H1 (cell line): Measurements from ENCODE around the gene COA4. TPM values are rescaled to one million over a fixed set of nuclear protein-coding genes. Genes with fewer than 3 reads are reported as not detected.

Experiments used
- CTCF ChIA-PET: fragments of 300-600 bp; sonication (Branson Sonifier 250); formaldehyde crosslinking; loops from one replicate; lab custom pipeline; 2021; ENCODE audit not compliant: partially characterized antibody; lab: Charles Lee
- POLR2A ChIA-PET: fragments of 300-600 bp; sonication (Branson Sonifier 250); formaldehyde crosslinking; loops from one replicate; lab custom pipeline; 2021; ENCODE audit warnings: inconsistent platforms; ENCODE audit not compliant: partially characterized antibody; lab: Charles Lee
- DNase-seq, 2 experiments: peaks; one replicate each; pipeline versions ENCODE4 v3.0.0 to v3.0.0-alpha.2; 2010 to 2022; ENCODE audit warnings: low spot score in 2 of 2, low read depth in 1 of 2, mixed read lengths in 1 of 2
- FAIRE-seq: peaks from 2 replicates; lab custom pipeline; 2011; peaks lifted over from hg19 to GRCh38; lab: Jason Lieb, UNC
- H2AFZ ChIP-seq: 2 replicates; pipeline ENCODE4 v1.8.1; 2012; ENCODE audit warnings: low read length, inconsistent platforms
- H2AK5ac ChIP-seq: 2 replicates; pipeline ENCODE4 v1.6.1; 2013; ENCODE audit warnings: low read depth, low read length
- H2BK120ac ChIP-seq: replicated peaks from 2 replicates; pipeline ENCODE3; 2013; ENCODE audit warnings: low read depth, low read length, inconsistent platforms
- H2BK12ac ChIP-seq: 2 replicates; pipeline ENCODE4 v1.6.1; 2013; ENCODE audit warnings: low read depth, low read length
- H2BK15ac ChIP-seq: 2 replicates; pipeline ENCODE4 v1.6.1; 2013; ENCODE audit warnings: low read length
- H2BK20ac ChIP-seq: 2 replicates; pipeline ENCODE4 v1.6.1; 2013; ENCODE audit warnings: low read length
- H2BK5ac ChIP-seq: 2 replicates; pipeline ENCODE4 v1.6.1; 2013; ENCODE audit warnings: low read depth, low read length
- H3K14ac ChIP-seq: 2 replicates; pipeline ENCODE4 v1.6.1; 2013; ENCODE audit warnings: inconsistent platforms; ENCODE audit not compliant: insufficient read length
- H3K18ac ChIP-seq: 2 replicates; pipeline ENCODE4 v1.6.1; 2013; ENCODE audit warnings: low read length; ENCODE audit errors: extremely low read depth
- H3K23ac ChIP-seq: 2 replicates; pipeline ENCODE4 v1.6.1; 2013; ENCODE audit warnings: inconsistent platforms; ENCODE audit not compliant: insufficient read length
- H3K23me2 ChIP-seq: 2 replicates; pipeline ENCODE4 v1.6.1; 2013; ENCODE audit warnings: low read depth, low read length
- H3K27ac ChIP-seq: 2 replicates; pipeline ENCODE4 v1.6.1; 2011; ENCODE audit warnings: low read depth, low read length, inconsistent platforms
- H3K27me3 ChIP-seq, 4 experiments: replicated peaks in 1 of 4; 1 replicate in 1 of 4; 2 replicates in 3 of 4; pipeline versions ENCODE4 v1.6.1 to v1.8.1; 2011 to 2013; ENCODE audit warnings: low read length in 3 of 4, mild to moderate bottlenecking in 3 of 4, inconsistent platforms in 2 of 4, mixed read lengths in 2 of 4, moderate library complexity in 1 of 4; ENCODE audit not compliant: control insufficient read depth in 3 of 4, insufficient read depth in 3 of 4; ENCODE audit errors: extremely low read depth in 1 of 4
- H3K36me3 ChIP-seq, 4 experiments: 2 replicates each; pipeline versions ENCODE4 v1.6.1 to v1.8.1; 2011 to 2013; ENCODE audit warnings: mild to moderate bottlenecking in 4 of 4, low read length in 3 of 4, moderate library complexity in 2 of 4, control low read depth in 1 of 4, inconsistent platforms in 1 of 4; ENCODE audit not compliant: insufficient read depth in 4 of 4, control insufficient read depth in 2 of 4
- H3K4ac ChIP-seq: replicated peaks from 2 replicates; pipeline ENCODE3; 2013; ENCODE audit warnings: low read length, low read depth, mixed read lengths, inconsistent platforms; ENCODE audit not compliant: insufficient read length
- H3K4me1 ChIP-seq, 4 experiments: replicated peaks in 1 of 4; 1 replicate in 1 of 4; 2 replicates in 3 of 4; pipeline versions ENCODE4 v1.6.1 to v1.8.1; 2011 to 2013; ENCODE audit warnings: low read length in 3 of 4, inconsistent platforms in 2 of 4, mixed read lengths in 1 of 4; ENCODE audit not compliant: insufficient read depth in 4 of 4, control insufficient read depth in 3 of 4
- H3K4me2 ChIP-seq, 2 experiments: 2 replicates each; pipeline versions ENCODE4 v1.6.1 to v1.8.1; 2011 to 2013; ENCODE audit warnings: low read depth in 2 of 2, low read length in 2 of 2, control low read depth in 1 of 2, inconsistent platforms in 1 of 2, mild to moderate bottlenecking in 1 of 2; ENCODE audit not compliant: insufficient read depth in 1 of 2
- H3K4me3 ChIP-seq, 4 experiments: fragments of 200-600, 300-600 bp in 1 of 4; sonication (generic), shearing (Covaris generic), sonication (Bioruptor Twin) in 1 of 4; 2 replicates each; pipeline versions ENCODE4 v1.5.1 to v1.8.1; 2011 to 2016; ENCODE audit warnings: low read length in 4 of 4, low read depth in 3 of 4, control low read depth in 2 of 4, inconsistent platforms in 2 of 4, mild to moderate bottlenecking in 2 of 4, mixed read lengths in 1 of 4, moderate library complexity in 1 of 4; ENCODE audit not compliant: insufficient read depth in 2 of 4; ENCODE audit errors: extremely low read depth in 1 of 4
- H3K56ac ChIP-seq: replicated peaks from 2 replicates; pipeline ENCODE3; 2013; ENCODE audit warnings: low read depth, mild to moderate bottlenecking, mixed read lengths, low read length, inconsistent platforms; ENCODE audit not compliant: insufficient read length
- H3K79me1 ChIP-seq: 2 replicates; pipeline ENCODE4 v1.6.1; 2013; ENCODE audit warnings: low read depth, low read length, control low read depth
- H3K79me2 ChIP-seq, 2 experiments: 2 replicates each; pipeline versions ENCODE4 v1.6.1 to v1.8.1; 2012 to 2013; ENCODE audit warnings: low read length in 2 of 2, mild to moderate bottlenecking in 2 of 2, inconsistent platforms in 1 of 2; ENCODE audit not compliant: insufficient read depth in 2 of 2, control insufficient read depth in 1 of 2
- H3K9ac ChIP-seq, 4 experiments: replicated peaks in 1 of 4; 1 replicate in 1 of 4; 2 replicates in 3 of 4; pipeline versions ENCODE4 v1.6.1 to v1.8.1; 2011 to 2013; ENCODE audit warnings: low read depth in 3 of 4, low read length in 3 of 4, control low read depth in 2 of 4, mild to moderate bottlenecking in 2 of 4, moderate library complexity in 2 of 4, inconsistent platforms in 1 of 4; ENCODE audit errors: extremely low read depth in 1 of 4
- H3K9me3 ChIP-seq, 2 experiments: 2 replicates each; pipeline versions ENCODE4 v1.6.1 to v1.8.1; 2012 to 2013; ENCODE audit warnings: mild to moderate bottlenecking in 2 of 2, moderate library complexity in 2 of 2, control low read depth in 1 of 2, inconsistent platforms in 1 of 2, low read depth in 1 of 2, low read length in 1 of 2, mixed read lengths in 1 of 2; ENCODE audit not compliant: insufficient read depth in 2 of 2
- H4K20me1 ChIP-seq, 2 experiments: replicated peaks in 1 of 2; 2 replicates each; pipeline versions ENCODE3 to v1.8.1; 2011 to 2013; ENCODE audit warnings: inconsistent platforms in 2 of 2, low read length in 2 of 2, mild to moderate bottlenecking in 1 of 2; ENCODE audit not compliant: insufficient read depth in 2 of 2, control insufficient read depth in 1 of 2
- H4K5ac ChIP-seq: 2 replicates; pipeline ENCODE4 v1.6.1; 2013; ENCODE audit warnings: low read length, low read depth, mixed read lengths, inconsistent platforms; ENCODE audit not compliant: insufficient read length
- H4K8ac ChIP-seq: 2 replicates; pipeline ENCODE4 v1.8.0; 2013; ENCODE audit warnings: mild to moderate bottlenecking, moderate library complexity, low read length, inconsistent platforms; ENCODE audit not compliant: insufficient read depth; ENCODE audit errors: extremely low read depth
- H4K91ac ChIP-seq: replicated peaks from 2 replicates; pipeline ENCODE3; 2013; ENCODE audit warnings: low read length, mixed read lengths, inconsistent platforms; ENCODE audit not compliant: insufficient read length
- ZNF274 ChIP-seq: IDR thresholded peaks from 2 replicates; pipeline ENCODE4 v1.7.0; 2012; ENCODE audit warnings: low read length, borderline replicate concordance; ENCODE audit errors: extremely low read depth
- WGBS, 2 experiments: shearing (Covaris generic) in 1 of 2; methylation state at CpG; one replicate each; pipeline versions ENCODE4 v1.1.6 to v1.1.7; 2013 to 2015; ENCODE audit warnings: low lambda C conversion rate in 2 of 2, mixed read lengths in 2 of 2, inconsistent platforms in 1 of 2, low coverage in 1 of 2, missing lambda C conversion rate in 1 of 2; ENCODE audit not compliant: insufficient replicate concordance in 2 of 2, insufficient coverage in 1 of 2, insufficient read length in 1 of 2; ENCODE audit errors: extremely low coverage in 1 of 2, missing lambda C conversion rate in 1 of 2; 5-methylcytosine and 5-hydroxymethylcytosine counted together
- polyA plus RNA-seq, 7 experiments: library from polyadenylated mRNA; depleted of rRNA in 3 of 7; stranded (reverse) in 5 of 7; unstranded in 2 of 7; fragments of >200 nt in 5 of 7; fragments of 200-250 nt in 2 of 7; gene quantifications; 1 replicate in 5 of 7; 2 replicates in 1 of 7; 4 replicates in 1 of 7; pipeline versions ENCODE4 v1.2.1 to v1.2.3, GENCODE V29; 2011 to 2013; ENCODE audit warnings: missing spikeins in 2 of 7, mixed read lengths in 2 of 7
- total RNA-seq: library from RNA; stranded (reverse); fragmentation: NEBNext Ultra II Directional; extraction: Animal tissue kit (Norgen Biotek cat#: 25700); gene quantifications from 2 replicates; pipeline ENCODE4 v1.2.1, GENCODE V29; 2021

The COA4 gene
- total and polyA plus RNA-seq, 2 of the 8 experiments (the other 6 are each of a cell fraction or from before 2014, with no cell fraction given), result 177 to 380 TPM

GRCh38 chr11:73912026-73912425 lies 35.4 kb upstream of the COA4 start:
- Histone ChIP-seq H2BK120ac (no peak overlapping the region), H3K56ac (no peak overlapping the region), H3K4me1 (no peaks in the 10 kb centered on the region), H3K4me2 (no peak overlapping the region), H2AK5ac (no peak overlapping the region), H3K4me3 (no peak overlapping the region), H3K79me2 (no peaks in the 10 kb centered on the region), H4K8ac (no peak overlapping the region), H3K9ac (no peak overlapping the region), H3K23ac (no peak overlapping the region), H3K36me3 (peaks cover 0 to 8% (median 3%) of the 10 kb centered on the region in 4 experiments; a peak in 4 of 8 replicates), H3K18ac (no peak overlapping the region), H3K27ac (no peak overlapping the region), H2BK20ac (no peak overlapping the region), H2BK15ac (no peak overlapping the region)
- DNase-seq (no peak), FAIRE-seq (no peak)
- WGBS, 2 experiments, result 91% methylated on average over 2 of the region's 2 CpGs; no CpG with 5 or more reads in 1 of the 2 experiments
- POLR2A ChIA-PET, result interaction anchor here (0.9 to 1.2 kb wide), 2 partner anchors 13 to 36 kb away, joined by 3 read pairs; no protein-coding TSS in a partner anchor
- TF ChIP-seq ZNF274, result no peak
- TF ChIP-seq, all 59 proteins: peak for 0
- Histone ChIP-seq H4K5ac (no peak overlapping the region), H3K9me3 (no peaks in the 10 kb centered on the region), H3K79me1 (no peaks in the 10 kb centered on the region), H4K20me1 (no peaks in the 10 kb centered on the region), H2BK12ac (no peak overlapping the region), H3K27me3 (peaks cover 0 to 1% (median 0%) of the 10 kb centered on the region in 4 experiments; a peak in 1 of 7 replicates), H2BK5ac (no peak overlapping the region), H2AFZ (no peak overlapping the region), H4K91ac (no peak overlapping the region), H3K4ac (no peak overlapping the region), H3K23me2 (no peaks in the 10 kb centered on the region; the same call in 1 of the 2 replicates), H3K14ac (no peak overlapping the region)
- CTCF ChIA-PET, result interaction anchor here (0.6 to 2.8 kb wide), 3 partner anchors 20 to 146 kb away, joined by 3 to 8 read pairs (median 3); no protein-coding TSS in a partner anchor
